C4-2B (cell line): ENCODE data around the gene TANC1.

Experiments used
- H3K27ac ChIP-seq: fragments of 450-650 bp; 2 replicates; pipeline ENCODE4 v1.5.1; 2017
- ZFX ChIP-seq: fragments of 450-650 bp; IDR thresholded peaks from 2 replicates; pipeline ENCODE4 v1.6.1; 2017
- TF ChIP-seq, protein P1 (sequence below): fragments of 450-650 bp; conservative IDR thresholded peaks from 2 replicates; pipeline ENCODE4 v1.5.1; 2017; ENCODE audit warnings: mild to moderate bottlenecking

The TANC1 gene

GRCh38 chr2:159071190-159071915 is 102.9 kb downstream of the TANC1 start:
- TF ChIP-seq ZFX, result no peak
- TF ChIP-seq, protein P1, sequence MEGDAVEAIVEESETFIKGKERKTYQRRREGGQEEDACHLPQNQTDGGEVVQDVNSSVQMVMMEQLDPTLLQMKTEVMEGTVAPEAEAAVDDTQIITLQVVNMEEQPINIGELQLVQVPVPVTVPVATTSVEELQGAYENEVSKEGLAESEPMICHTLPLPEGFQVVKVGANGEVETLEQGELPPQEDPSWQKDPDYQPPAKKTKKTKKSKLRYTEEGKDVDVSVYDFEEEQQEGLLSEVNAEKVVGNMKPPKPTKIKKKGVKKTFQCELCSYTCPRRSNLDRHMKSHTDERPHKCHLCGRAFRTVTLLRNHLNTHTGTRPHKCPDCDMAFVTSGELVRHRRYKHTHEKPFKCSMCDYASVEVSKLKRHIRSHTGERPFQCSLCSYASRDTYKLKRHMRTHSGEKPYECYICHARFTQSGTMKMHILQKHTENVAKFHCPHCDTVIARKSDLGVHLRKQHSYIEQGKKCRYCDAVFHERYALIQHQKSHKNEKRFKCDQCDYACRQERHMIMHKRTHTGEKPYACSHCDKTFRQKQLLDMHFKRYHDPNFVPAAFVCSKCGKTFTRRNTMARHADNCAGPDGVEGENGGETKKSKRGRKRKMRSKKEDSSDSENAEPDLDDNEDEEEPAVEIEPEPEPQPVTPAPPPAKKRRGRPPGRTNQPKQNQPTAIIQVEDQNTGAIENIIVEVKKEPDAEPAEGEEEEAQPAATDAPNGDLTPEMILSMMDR, result peak; percentile 13; the same call in 1 of the 2 replicates
- H3K27ac ChIP-seq, result no peak overlapping the region

DNA sequence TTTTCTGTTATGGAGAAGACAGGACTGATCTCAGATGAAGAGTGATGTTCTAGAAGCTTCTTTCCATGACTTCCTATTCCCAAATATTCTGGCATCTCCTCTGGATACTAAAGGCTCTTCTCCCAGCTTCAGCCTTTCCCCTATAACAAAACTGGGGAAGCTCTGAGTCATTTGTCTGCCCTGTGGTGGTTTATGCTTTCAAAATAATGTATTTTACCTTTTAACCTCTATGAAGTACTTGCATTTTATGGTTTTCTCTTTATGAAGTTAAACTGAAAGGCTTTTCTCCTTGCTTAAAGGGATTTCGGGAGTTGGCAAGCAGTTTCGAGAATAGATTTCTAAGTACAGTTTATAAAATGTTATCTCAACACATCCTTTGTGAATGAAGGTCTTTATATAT is 104.4 kb downstream of the TANC1 start:
- no peak overlapping the region for H3K27ac ChIP-seq
- TF ChIP-seq, protein P1, result no peak
- no peak for TF ChIP-seq ZFX

DNA sequence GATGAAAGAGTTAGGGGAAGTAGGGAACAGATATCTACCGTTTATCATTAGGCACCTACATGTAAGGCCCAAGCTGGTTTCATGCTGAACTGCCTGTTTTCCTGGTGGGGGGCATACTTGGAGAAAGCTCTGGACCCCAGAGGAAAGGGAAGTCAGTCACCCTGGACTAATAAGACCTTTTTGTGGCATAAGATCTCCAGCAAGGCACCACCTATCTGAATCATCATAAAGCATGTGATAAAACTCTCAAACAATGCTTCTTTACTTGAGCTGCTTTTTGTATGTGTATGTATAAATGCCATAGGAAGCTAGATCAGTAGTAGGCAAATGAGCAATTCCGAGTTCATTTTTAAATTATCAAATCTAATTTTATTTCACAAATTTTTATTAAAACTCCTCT is 104.8 kb downstream of the TANC1 start:
- TF ChIP-seq, protein P1, result no peak
- no peak for TF ChIP-seq ZFX
- no peak overlapping the region for H3K27ac ChIP-seq

DNA sequence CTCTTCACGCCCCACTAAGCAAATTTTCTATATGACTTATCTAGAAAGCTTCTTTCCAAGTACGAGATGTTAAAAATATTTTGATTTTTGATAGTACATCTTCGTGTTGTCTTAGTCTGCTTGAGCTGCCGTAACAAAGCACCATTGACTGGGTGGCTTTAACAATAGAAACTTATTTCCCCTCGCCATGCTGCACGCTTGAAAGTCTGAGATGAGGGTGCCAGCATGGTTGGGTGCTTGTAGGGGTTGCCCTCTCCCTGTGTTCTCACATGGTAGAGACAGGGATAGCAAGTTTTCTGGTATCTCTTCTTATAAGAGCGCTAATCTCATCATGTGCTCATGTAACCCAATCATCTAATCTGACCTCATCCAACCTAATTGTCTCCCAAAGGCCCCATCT is 106.2 kb downstream of the TANC1 start:
- TF ChIP-seq ZFX, result no peak
- TF ChIP-seq, protein P1, result no peak

GRCh38 chr2:159075727-159076126 is 107.3 kb downstream of the TANC1 start:
- no peak overlapping the region for H3K27ac ChIP-seq
- no peak for TF ChIP-seq ZFX
- TF ChIP-seq, protein P1, result no peak

More for the DNA sequence above, 106.2 kb downstream of the TANC1 start:
- no peak overlapping the region for H3K27ac ChIP-seq

GRCh38 chr2:159076241-159076640 is 107.8 kb downstream of the TANC1 start:
- TF ChIP-seq, protein P1, result no peak
- no peak for TF ChIP-seq ZFX
- H3K27ac ChIP-seq, result no peak overlapping the region

DNA sequence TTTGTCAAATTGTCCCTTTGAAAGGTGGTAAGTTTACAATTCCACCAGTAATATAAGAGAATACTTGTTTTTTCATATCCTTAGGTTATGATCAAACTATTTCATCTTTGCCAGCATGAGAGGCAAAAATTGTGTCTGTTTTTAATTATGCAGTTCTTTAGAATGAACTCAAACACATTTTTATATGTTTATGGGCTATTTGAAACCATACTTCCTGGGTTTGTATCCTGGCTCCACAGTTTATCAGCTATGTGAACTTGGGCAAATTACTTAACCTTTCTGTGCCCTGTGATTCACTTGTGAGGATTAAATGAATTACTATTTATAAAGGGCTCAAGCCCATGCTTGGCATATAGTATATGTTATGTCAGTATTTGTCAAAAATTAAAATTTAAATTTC is 109.4 kb downstream of the TANC1 start:
- no peak overlapping the region for H3K27ac ChIP-seq
- TF ChIP-seq ZFX, result no peak

DNA sequence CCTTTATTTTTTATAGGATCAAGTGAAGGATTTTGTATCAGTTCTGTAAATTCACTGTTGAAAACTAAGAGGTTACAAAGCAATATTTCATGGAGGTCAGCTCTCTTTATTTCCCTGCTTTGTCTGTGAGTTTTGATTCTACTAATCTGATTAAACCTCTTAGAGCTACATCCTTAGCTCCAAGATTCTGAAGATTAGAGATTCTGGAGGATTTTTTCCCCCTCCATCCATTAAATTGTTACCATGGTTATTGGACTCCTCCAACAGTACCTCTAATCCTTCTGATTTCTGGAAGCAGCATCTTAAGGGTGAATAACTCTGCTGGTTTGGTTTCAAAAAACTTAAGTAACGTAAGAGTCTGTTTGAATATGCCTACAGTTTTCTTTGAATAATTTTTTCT is 110.0 kb downstream of the TANC1 start:
- H3K27ac ChIP-seq, result no peak overlapping the region
- no peak for TF ChIP-seq ZFX
- TF ChIP-seq, protein P1, result no peak
